Sigmoid colon (tissue), 4 donors: ENCODE measurements around the gene TMEM240.

Experiments
- EP300 ChIP-seq, 4 donors: sonication (generic); formaldehyde crosslinking; IDR thresholded peaks; one replicate each; pipeline ENCODE4 v1.6.1; 2017; ENCODE audit warnings: antibody characterized with exemption in 4 of 4
- POLR2A ChIP-seq, 2 donors: fragments of 450-650 bp; IDR thresholded peaks; one replicate each; pipeline ENCODE4 v1.6.1; 2016; ENCODE audit warnings: antibody characterized with exemption in 2 of 2, mild to moderate bottlenecking in 2 of 2, moderate library complexity in 2 of 2
- POLR2AphosphoS5 ChIP-seq, 4 donors: sonication (generic); formaldehyde crosslinking; IDR thresholded peaks; one replicate each; pipeline ENCODE4 v1.6.1; 2017; ENCODE audit warnings: antibody characterized with exemption in 4 of 4
- TF ChIP-seq, protein P1 (sequence below), 4 experiments: fragments of 450-650 bp in 3 of 4; fragments of 200-600 bp in 1 of 4; IDR thresholded peaks; one replicate each; pipeline ENCODE4 v1.5.1; 2016 to 2019; ENCODE audit warnings: antibody characterized with exemption in 4 of 4, mild to moderate bottlenecking in 3 of 4, moderate library complexity in 2 of 4

DNA sequence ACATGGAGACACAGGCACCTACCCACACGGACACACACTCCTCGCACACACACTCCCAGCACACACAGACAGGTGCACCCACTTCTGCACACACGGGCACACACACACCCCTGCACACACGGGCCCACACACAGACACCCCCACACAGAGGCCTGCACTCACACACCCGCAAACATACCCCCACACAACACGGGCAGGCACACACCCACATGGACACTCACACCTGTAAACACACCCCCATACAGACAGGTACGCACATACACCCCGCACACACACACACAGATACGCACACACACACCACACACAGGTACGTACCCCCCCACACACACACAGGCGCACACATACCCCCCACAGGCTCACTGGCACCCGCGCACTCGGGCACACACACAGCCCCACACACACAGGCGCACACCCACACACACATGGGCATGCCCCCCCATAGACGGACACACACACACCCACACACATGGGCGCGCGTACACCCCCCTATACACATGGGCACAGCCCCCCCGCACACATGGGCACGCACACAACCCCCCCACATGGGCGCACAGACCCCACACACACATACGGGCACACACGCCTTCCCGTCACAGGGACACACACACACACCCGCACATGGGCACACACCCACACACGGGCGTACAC, 22.3 kb downstream of the TMEM240 start:
- TF ChIP-seq, protein P1, sequence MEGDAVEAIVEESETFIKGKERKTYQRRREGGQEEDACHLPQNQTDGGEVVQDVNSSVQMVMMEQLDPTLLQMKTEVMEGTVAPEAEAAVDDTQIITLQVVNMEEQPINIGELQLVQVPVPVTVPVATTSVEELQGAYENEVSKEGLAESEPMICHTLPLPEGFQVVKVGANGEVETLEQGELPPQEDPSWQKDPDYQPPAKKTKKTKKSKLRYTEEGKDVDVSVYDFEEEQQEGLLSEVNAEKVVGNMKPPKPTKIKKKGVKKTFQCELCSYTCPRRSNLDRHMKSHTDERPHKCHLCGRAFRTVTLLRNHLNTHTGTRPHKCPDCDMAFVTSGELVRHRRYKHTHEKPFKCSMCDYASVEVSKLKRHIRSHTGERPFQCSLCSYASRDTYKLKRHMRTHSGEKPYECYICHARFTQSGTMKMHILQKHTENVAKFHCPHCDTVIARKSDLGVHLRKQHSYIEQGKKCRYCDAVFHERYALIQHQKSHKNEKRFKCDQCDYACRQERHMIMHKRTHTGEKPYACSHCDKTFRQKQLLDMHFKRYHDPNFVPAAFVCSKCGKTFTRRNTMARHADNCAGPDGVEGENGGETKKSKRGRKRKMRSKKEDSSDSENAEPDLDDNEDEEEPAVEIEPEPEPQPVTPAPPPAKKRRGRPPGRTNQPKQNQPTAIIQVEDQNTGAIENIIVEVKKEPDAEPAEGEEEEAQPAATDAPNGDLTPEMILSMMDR (IDR thresholded peaks at IDR 0.05), result no peak
- no peak for TF ChIP-seq EP300 (IDR thresholded peaks at IDR 0.05)
- no peak for TF ChIP-seq POLR2A (IDR thresholded peaks at IDR 0.05)
- TF ChIP-seq POLR2AphosphoS5 (IDR thresholded peaks at IDR 0.05), result no peak
